ENCODE measurements around the gene HIC1. TPM values are rescaled to one million over a fixed set of nuclear protein-coding genes. Genes with fewer than 3 reads are reported as not detected.

Gene HIC1
- polyA plus RNA-seq, 3 donors = 0.13 to 14.2 (median 0.30) TPM

GRCh38 chr17:2105663-2106062, 50.8 kb downstream of the HIC1 start:
- peaks cover 10% of the 10 kb centered on the region for H3K4me1 Mint-ChIP-seq
- Histone ChIP-seq H3K4me3 (replicated peaks in 1 of 3; ENCODE audit: low read depth in 2 of 3, low read length in 3 of 3) (no peak overlapping the region), H3K79me2 (ENCODE audit: insufficient read depth, low read length) (no peaks in the 10 kb centered on the region), H2AFZ (ENCODE audit: insufficient read depth, low read depth, low read length, poor library complexity, severe bottlenecking) (no peak overlapping the region), H3K4me2 (replicated peaks; ENCODE audit: extremely low read depth, low read length, poor library complexity, severe bottlenecking) (no peak overlapping the region), H3K4me1 (ENCODE audit: control insufficient read depth in 1 of 2, insufficient read depth in 2 of 2, low read length in 2 of 2) (peaks cover 6 to 11% of the 10 kb centered on the region in 2 donors), H3K9me3 (replicated peaks in 1 of 2; ENCODE audit: control insufficient read depth in 1 of 2, insufficient read depth in 1 of 2, low read length in 2 of 2) (no peaks in the 10 kb centered on the region), H3K27ac (ENCODE audit: low read depth in 1 of 2, low read length in 2 of 2) (no peak overlapping the region), H3K27me3 (ENCODE audit: control insufficient read depth in 2 of 2, insufficient read depth in 2 of 2, low read length in 2 of 2) (no peaks in the 10 kb centered on the region), H3K36me3 (replicated peaks in 1 of 2; ENCODE audit: control insufficient read depth in 1 of 2, insufficient read depth in 2 of 2, low read length in 2 of 2) (no peaks in the 10 kb centered on the region), H4K20me1 (ENCODE audit: insufficient read depth, low read length) (no peaks in the 10 kb centered on the region), H3K9ac (ENCODE audit: insufficient read depth, low read length, poor library complexity, severe bottlenecking) (no peak overlapping the region)
- no peak overlapping the region for H3K27ac Mint-ChIP-seq
- no peak for DNase-seq
- no peak overlapping the region for H3K4me3 Mint-ChIP-seq
- peaks cover 21 to 36% of the 10 kb centered on the region in 2 donors for H3K36me3 Mint-ChIP-seq
- H3K9me3 Mint-ChIP-seq = no peaks in the 10 kb centered on the region
- H3K27me3 Mint-ChIP-seq (ENCODE audit: low read depth in 3 of 3) = peaks cover 0 to 3% (median 1%) of the 10 kb centered on the region in 3 donors
- TF ChIP-seq, protein P1, sequence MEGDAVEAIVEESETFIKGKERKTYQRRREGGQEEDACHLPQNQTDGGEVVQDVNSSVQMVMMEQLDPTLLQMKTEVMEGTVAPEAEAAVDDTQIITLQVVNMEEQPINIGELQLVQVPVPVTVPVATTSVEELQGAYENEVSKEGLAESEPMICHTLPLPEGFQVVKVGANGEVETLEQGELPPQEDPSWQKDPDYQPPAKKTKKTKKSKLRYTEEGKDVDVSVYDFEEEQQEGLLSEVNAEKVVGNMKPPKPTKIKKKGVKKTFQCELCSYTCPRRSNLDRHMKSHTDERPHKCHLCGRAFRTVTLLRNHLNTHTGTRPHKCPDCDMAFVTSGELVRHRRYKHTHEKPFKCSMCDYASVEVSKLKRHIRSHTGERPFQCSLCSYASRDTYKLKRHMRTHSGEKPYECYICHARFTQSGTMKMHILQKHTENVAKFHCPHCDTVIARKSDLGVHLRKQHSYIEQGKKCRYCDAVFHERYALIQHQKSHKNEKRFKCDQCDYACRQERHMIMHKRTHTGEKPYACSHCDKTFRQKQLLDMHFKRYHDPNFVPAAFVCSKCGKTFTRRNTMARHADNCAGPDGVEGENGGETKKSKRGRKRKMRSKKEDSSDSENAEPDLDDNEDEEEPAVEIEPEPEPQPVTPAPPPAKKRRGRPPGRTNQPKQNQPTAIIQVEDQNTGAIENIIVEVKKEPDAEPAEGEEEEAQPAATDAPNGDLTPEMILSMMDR (IDR thresholded peaks at IDR 0.05) = no peak
- intact Hi-C loops (cut with micrococcal nuclease) = no loop called here
- WGBS (ENCODE audit: insufficient coverage) = no CpG with 5 or more reads among the region's 1 CpG

DNA sequence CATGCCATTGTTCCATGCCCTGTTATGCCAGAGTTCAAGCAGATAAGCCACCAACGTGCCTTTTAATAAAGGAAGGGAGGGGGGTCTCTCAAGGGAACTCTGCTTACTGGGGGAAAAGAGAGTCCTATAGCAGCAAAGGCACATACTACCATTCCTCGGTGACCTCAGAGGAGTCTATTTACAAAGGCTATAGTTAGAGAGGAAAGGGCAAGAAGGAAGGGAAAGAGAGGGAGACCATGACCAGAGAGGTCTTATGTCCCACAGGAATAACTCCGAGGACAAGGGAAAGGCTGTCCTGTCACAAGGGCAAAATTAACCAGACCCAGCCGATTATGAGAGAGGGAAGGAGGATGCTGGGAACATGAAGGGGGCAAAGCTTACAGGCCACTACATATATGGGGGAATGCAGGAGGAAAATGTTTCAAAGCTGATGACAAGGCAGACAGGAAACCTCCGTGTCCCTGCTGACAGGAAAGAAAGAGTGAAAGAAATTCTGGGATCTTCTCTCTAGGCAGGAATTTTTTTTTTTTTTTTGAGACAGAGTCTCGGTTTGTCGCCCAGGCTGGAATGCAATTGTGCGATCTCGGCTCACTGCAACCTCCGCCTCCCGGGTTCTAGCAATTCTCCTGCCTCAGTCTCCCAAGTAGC, 51.5 kb downstream of the HIC1 start:
- H3K27me3 ChIP-seq (ENCODE audit: control insufficient read depth in 2 of 2, insufficient read depth in 2 of 2, low read length in 2 of 2) = no peaks in the 10 kb centered on the region
- H4K20me1 ChIP-seq (ENCODE audit: insufficient read depth, low read length) = no peaks in the 10 kb centered on the region
- H3K9me3 Mint-ChIP-seq = no peaks in the 10 kb centered on the region
- no peaks in the 10 kb centered on the region for H3K9me3 ChIP-seq (replicated peaks in 1 of 2; ENCODE audit: control insufficient read depth in 1 of 2, insufficient read depth in 1 of 2, low read length in 2 of 2)
- H3K4me3 Mint-ChIP-seq = no peak overlapping the region
- intact Hi-C loops (cut with micrococcal nuclease) = no loop called here
- peaks cover 5 to 6% of the 10 kb centered on the region in 2 donors for H3K4me1 ChIP-seq (ENCODE audit: control insufficient read depth in 1 of 2, insufficient read depth in 2 of 2, low read length in 2 of 2)
- H3K36me3 ChIP-seq (replicated peaks in 1 of 2; ENCODE audit: control insufficient read depth in 1 of 2, insufficient read depth in 2 of 2, low read length in 2 of 2) = no peaks in the 10 kb centered on the region
- TF ChIP-seq, protein P1 (IDR thresholded peaks at IDR 0.05) = no peak
- H2AFZ ChIP-seq (ENCODE audit: insufficient read depth, low read depth, low read length, poor library complexity, severe bottlenecking) = no peak overlapping the region
- no peaks in the 10 kb centered on the region for H3K79me2 ChIP-seq (ENCODE audit: insufficient read depth, low read length)
- H3K36me3 Mint-ChIP-seq = peaks cover 21 to 36% of the 10 kb centered on the region in 2 donors
- DNase-seq = no peak
- no peak overlapping the region for H3K9ac ChIP-seq (ENCODE audit: insufficient read depth, low read length, poor library complexity, severe bottlenecking)
- H3K4me3 ChIP-seq (replicated peaks in 1 of 3; ENCODE audit: low read depth in 2 of 3, low read length in 3 of 3) = no peak overlapping the region
- 100% methylated on average over 4 of the region's 11 CpGs for WGBS (ENCODE audit: insufficient coverage)
- H3K4me2 ChIP-seq (replicated peaks; ENCODE audit: extremely low read depth, low read length, poor library complexity, severe bottlenecking) = no peak overlapping the region
- no peak overlapping the region for H3K27ac ChIP-seq (ENCODE audit: low read depth in 1 of 2, low read length in 2 of 2)
- H3K27me3 Mint-ChIP-seq (ENCODE audit: low read depth in 3 of 3) = peaks cover 0 to 1% (median 0%) of the 10 kb centered on the region in 3 donors
- H3K27ac Mint-ChIP-seq = peak overlapping the region in 1 of 7 donors; percentile 48
- H3K4me1 Mint-ChIP-seq = peaks cover 7% of the 10 kb centered on the region
